SU-DHL-6 (cell line): Measurements from ENCODE around the gene GABRB1.

ENCODE experiments used
- H2AFZ ChIP-seq: fragments of 200-600 bp; sonication (generic); 2 replicates; pipeline ENCODE4 v1.6.1; 2014; ENCODE audit warnings: low read depth, mild to moderate bottlenecking, moderate library complexity, mixed read lengths, antibody characterized with exemption, low read length; ENCODE audit not compliant: severe bottlenecking
- H3F3A ChIP-seq: fragments of 200-600 bp; shearing (Covaris generic); 2 replicates; pipeline ENCODE4 v1.6.0; 2016; ENCODE audit warnings: antibody characterized with exemption, mild to moderate bottlenecking; ENCODE audit not compliant: insufficient read depth
- H3K27ac ChIP-seq: fragments of 200-600 bp; sonication (generic); 2 replicates; pipeline ENCODE4 v1.5.1; 2016; ENCODE audit warnings: low read depth, mild to moderate bottlenecking, low read length, moderate library complexity, mixed read lengths
- H3K27me3 ChIP-seq: fragments of 200-600 bp; sonication (generic), shearing (Covaris generic); 2 replicates; pipeline ENCODE4 v1.6.0; 2014; ENCODE audit warnings: mild to moderate bottlenecking, low read length
- H3K36me3 ChIP-seq: fragments of 200-600 bp; sonication (generic); 2 replicates; pipeline ENCODE4 v1.6.1; 2014; ENCODE audit warnings: mild to moderate bottlenecking, low read length, mixed read lengths
- H3K4me2 ChIP-seq: fragments of 300-600, 200-600 bp; shearing (Covaris generic), sonication (generic); 2 replicates; pipeline ENCODE4 v1.6.0; 2014; ENCODE audit warnings: low read length, low read depth, mild to moderate bottlenecking; ENCODE audit not compliant: poor library complexity, severe bottlenecking
- H3K4me3 ChIP-seq: fragments of 200-600 bp; sonication (generic); 2 replicates; pipeline ENCODE4 v1.5.1; 2014; ENCODE audit warnings: antibody characterized with exemption, low read length, mild to moderate bottlenecking, mixed read lengths; ENCODE audit not compliant: insufficient read depth, poor library complexity, severe bottlenecking
- H3K79me2 ChIP-seq: fragments of 200-600 bp; sonication (generic); 2 replicates; pipeline ENCODE4 v1.6.1; 2014; ENCODE audit warnings: mild to moderate bottlenecking, low read length, moderate library complexity; ENCODE audit not compliant: insufficient read depth
- H3K9ac ChIP-seq: fragments of 200-600 bp; sonication (generic); 2 replicates; pipeline ENCODE4 v1.7.0; 2014; ENCODE audit warnings: mild to moderate bottlenecking, low read length
- H3K9me2 ChIP-seq: fragments of 200-600 bp; sonication (generic); replicated peaks from 2 replicates; pipeline ENCODE4 v1.6.1; 2014; ENCODE audit warnings: low read length; ENCODE audit not compliant: insufficient read depth
- H3K9me3 ChIP-seq: fragments of 200-600 bp; sonication (generic); 2 replicates; pipeline ENCODE4 v1.6.1; 2014; ENCODE audit warnings: low read length, mixed read lengths; ENCODE audit not compliant: insufficient read depth
- H4K20me1 ChIP-seq: fragments of 200-600 bp; sonication (generic); 2 replicates; pipeline ENCODE4 v1.6.1; 2014; ENCODE audit warnings: low read depth, mild to moderate bottlenecking, antibody characterized with exemption, low read length, moderate library complexity, mixed read lengths
- CTCF ChIP-seq: fragments of 200-600 bp; sonication (generic); IDR thresholded peaks from one replicate; pipeline ENCODE4 v1.5.1; 2017; ENCODE audit warnings: antibody characterized with exemption, mild to moderate bottlenecking, low read length, moderate library complexity; ENCODE audit not compliant: insufficient read depth, poor library complexity, severe bottlenecking
- EZH2phosphoT487 ChIP-seq: fragments of 200-600 bp; sonication (generic), shearing (Covaris generic); conservative IDR thresholded peaks from 2 replicates; pipeline ENCODE4 v1.6.1; 2018; ENCODE audit warnings: mild to moderate bottlenecking, antibody characterized with exemption, low read length, moderate library complexity, mixed read lengths

The GABRB1 gene

DNA sequence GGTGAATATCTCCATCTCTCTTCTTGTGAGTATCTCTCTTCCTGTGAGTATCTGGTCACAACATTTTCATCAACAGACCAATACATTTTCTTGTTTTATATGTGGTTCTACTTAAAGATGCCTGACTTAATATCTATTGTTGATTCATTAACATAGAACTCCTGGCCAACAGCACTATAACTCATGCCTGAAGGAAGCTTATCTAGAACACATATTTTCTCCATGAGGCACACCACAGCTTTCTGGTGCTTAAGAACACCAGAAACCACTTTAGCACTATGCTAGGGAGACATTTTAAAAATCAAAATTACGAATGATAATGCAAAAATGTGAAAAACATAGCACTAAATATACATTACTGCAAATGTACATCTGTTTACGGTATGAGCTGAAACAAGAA, 190.4 kb downstream of the GABRB1 start:
- Histone ChIP-seq H3K79me2 (no peaks in the 10 kb centered on the region), H3F3A (no peaks in the 10 kb centered on the region), H3K36me3 (no peaks in the 10 kb centered on the region), H3K27me3 (no peaks in the 10 kb centered on the region), H3K4me3 (no peak overlapping the region), H3K9me3 (no peaks in the 10 kb centered on the region), H3K9me2 (no peaks in the 10 kb centered on the region), H3K4me2 (no peak overlapping the region), H3K9ac (no peak overlapping the region), H3K27ac (no peak overlapping the region), H4K20me1 (no peaks in the 10 kb centered on the region), H2AFZ (no peak overlapping the region)
- TF ChIP-seq EZH2phosphoT487 (no peak), CTCF (no peak)

GRCh38 chr4:47222276-47222675, 190.9 kb downstream of the GABRB1 start:
- Histone ChIP-seq H3K79me2 (no peaks in the 10 kb centered on the region), H3K4me3 (no peak overlapping the region), H2AFZ (no peak overlapping the region), H3K4me2 (no peak overlapping the region), H3K9me3 (no peaks in the 10 kb centered on the region), H4K20me1 (no peaks in the 10 kb centered on the region), H3K9me2 (no peaks in the 10 kb centered on the region), H3F3A (no peaks in the 10 kb centered on the region), H3K9ac (no peak overlapping the region), H3K27ac (no peak overlapping the region), H3K27me3 (no peaks in the 10 kb centered on the region), H3K36me3 (no peaks in the 10 kb centered on the region)
- TF ChIP-seq CTCF = no peak

DNA sequence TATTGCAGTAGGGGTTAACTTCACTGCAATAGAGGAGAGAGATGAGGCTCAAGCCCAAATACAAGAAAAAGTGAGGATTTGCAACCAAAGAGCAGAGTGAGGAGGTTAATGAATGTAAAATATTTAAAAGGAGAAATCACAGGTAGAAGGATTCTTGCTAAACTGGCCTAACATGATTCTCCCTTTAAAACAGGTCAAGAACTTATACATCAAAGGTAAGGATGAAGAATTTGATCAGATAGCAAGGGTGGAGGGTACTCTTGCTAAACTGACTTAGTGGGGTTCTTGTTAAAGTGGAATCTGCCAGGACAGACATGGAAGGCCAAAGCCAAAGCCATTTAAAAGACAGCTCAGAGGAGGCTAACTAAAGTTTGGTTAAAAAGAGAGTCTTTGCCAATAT, 193.0 kb downstream of the GABRB1 start:
- no peaks in the 10 kb centered on the region for H3K79me2 ChIP-seq
- H3K9me3 ChIP-seq = no peaks in the 10 kb centered on the region
- no peaks in the 10 kb centered on the region for H4K20me1 ChIP-seq
- no peak for TF ChIP-seq EZH2phosphoT487
- no peak for TF ChIP-seq CTCF
- no peaks in the 10 kb centered on the region for H3K36me3 ChIP-seq
- H2AFZ ChIP-seq = no peak overlapping the region
- H3K27me3 ChIP-seq = no peaks in the 10 kb centered on the region
- no peak overlapping the region for H3K4me3 ChIP-seq
- H3K4me2 ChIP-seq = no peak overlapping the region
- no peak overlapping the region for H3K9ac ChIP-seq
- no peaks in the 10 kb centered on the region for H3F3A ChIP-seq
- H3K9me2 ChIP-seq = no peaks in the 10 kb centered on the region
- no peak overlapping the region for H3K27ac ChIP-seq

DNA sequence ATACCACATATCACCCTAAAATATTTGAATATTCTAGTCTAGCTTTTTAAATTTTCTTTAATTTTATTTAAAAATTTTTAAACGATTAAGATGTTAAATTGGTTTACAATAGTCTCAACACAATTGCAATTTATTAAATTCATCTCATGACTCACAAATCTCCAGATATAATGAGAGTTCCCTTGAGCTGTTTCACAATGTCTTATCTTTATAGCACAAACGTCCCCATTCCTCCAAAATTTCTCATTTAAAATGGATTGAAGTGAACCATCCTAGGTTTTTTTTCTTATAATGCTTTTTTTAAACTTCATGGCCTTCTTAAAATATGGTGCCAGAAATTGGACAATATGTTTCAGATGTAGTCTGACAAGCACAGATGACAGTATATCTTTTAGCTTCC, 204.4 kb downstream of the GABRB1 start:
- Histone ChIP-seq H3K27me3 (no peaks in the 10 kb centered on the region), H3K9me2 (no peaks in the 10 kb centered on the region), H3K79me2 (no peaks in the 10 kb centered on the region), H3K9me3 (no peaks in the 10 kb centered on the region), H3K4me3 (no peak overlapping the region), H2AFZ (no peak overlapping the region), H3K9ac (no peak overlapping the region), H4K20me1 (no peaks in the 10 kb centered on the region), H3K4me2 (no peak overlapping the region), H3K27ac (no peak overlapping the region), H3K36me3 (no peaks in the 10 kb centered on the region), H3F3A (no peaks in the 10 kb centered on the region)
- TF ChIP-seq CTCF = no peak
- TF ChIP-seq EZH2phosphoT487 = no peak
